ENCODE data around the gene PLCB1. TPM values are rescaled to one million over a fixed set of nuclear protein-coding genes. Genes with fewer than 3 reads are reported as not detected.

PLCB1 gene
- total RNA-seq, 1 donor = 35.4 TPM

DNA sequence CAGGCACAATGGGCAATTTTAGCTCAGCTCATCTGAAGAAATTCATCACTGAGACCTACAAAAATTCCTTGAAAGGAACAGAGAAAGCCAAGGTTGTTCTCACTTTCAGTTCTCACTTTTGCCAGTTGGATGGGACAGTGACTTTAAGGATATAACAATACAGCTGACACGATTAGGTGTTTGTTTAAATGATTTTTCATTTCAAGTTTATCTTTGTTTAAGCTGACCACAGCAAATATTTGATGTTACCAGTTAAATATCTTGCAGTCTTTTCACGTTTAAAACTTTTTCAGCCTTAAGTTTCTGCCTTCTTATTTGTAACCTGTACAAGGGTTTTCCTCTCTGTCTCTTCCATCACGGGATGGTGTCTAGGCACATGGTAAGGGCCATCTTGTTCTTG lies 93.6 kb downstream of the PLCB1 start:
- no peak for DNase-seq (ENCODE audit: low read depth)
- no peak overlapping the region for H3K4me3 ChIP-seq (ENCODE audit: low read depth, low read length)
- TF ChIP-seq, protein P1, sequence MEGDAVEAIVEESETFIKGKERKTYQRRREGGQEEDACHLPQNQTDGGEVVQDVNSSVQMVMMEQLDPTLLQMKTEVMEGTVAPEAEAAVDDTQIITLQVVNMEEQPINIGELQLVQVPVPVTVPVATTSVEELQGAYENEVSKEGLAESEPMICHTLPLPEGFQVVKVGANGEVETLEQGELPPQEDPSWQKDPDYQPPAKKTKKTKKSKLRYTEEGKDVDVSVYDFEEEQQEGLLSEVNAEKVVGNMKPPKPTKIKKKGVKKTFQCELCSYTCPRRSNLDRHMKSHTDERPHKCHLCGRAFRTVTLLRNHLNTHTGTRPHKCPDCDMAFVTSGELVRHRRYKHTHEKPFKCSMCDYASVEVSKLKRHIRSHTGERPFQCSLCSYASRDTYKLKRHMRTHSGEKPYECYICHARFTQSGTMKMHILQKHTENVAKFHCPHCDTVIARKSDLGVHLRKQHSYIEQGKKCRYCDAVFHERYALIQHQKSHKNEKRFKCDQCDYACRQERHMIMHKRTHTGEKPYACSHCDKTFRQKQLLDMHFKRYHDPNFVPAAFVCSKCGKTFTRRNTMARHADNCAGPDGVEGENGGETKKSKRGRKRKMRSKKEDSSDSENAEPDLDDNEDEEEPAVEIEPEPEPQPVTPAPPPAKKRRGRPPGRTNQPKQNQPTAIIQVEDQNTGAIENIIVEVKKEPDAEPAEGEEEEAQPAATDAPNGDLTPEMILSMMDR (IDR thresholded peaks at IDR 0.05; ENCODE audit: insufficient read depth, low read depth, low read length) = no peak

DNA sequence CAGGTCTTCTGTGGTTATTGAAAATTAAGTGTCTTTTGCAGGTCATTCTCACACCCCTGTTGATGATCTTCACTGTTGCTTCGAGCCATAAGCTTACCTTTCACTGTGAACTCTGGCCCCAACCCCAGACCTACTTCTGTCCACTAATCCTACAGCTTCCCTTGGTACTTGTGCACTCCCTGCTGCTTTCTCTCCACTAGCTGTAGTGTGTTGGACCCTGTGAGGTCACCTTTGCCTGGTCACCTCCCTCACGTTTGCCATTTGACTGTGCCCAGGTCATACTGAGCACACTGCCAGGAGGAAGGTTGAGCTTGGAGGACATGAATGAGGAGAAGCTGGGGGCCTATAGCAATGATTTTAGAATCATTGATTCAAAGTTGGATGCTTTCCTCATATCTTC lies 94.0 kb downstream of the PLCB1 start:
- no peak overlapping the region for H3K4me3 ChIP-seq (ENCODE audit: low read depth, low read length)
- DNase-seq (ENCODE audit: low read depth) = no peak
- TF ChIP-seq, protein P1 (IDR thresholded peaks at IDR 0.05; ENCODE audit: insufficient read depth, low read depth, low read length) = no peak

DNA sequence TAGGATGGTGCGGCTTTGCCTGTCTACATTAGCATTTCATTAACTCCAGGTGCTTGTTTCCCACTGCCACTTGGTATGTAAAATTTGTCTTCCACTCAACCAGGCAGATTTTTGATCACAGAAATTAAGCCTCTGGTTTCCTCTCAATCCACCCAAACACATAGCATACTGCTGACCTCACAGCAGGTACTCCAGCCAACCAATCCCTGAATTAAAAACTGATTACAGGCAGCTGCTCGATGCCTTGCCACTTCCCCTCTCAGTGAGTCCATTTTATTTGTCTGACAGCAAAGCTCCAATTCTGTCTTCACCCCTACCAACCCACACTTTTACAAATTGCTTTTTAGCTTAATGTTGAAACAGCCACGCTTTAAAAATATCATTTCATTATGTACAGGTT lies 95.2 kb downstream of the PLCB1 start:
- DNase-seq (ENCODE audit: low read depth) = no peak
- TF ChIP-seq, protein P1 (IDR thresholded peaks at IDR 0.05; ENCODE audit: insufficient read depth, low read depth, low read length) = no peak
- no peak overlapping the region for H3K4me3 ChIP-seq (ENCODE audit: low read depth, low read length)

DNA sequence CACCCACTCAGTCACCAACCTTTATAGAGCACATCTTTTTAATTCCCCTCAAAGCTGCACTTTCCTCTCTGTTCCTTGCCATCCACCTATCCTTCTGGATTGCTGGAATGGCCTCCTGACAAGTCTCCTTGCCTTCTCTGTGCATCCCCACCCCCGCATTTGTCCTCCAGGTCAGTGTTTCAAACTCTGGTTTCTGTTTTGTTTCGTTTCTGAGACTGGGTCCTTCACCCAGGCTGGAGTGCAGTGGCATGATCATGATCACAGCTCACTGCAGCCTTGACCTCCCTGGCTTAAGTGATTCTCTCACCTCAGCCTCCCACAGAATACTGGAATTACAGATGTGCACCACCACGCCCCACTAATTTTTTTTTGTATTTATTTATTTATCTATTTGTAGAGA lies 96.2 kb downstream of the PLCB1 start:
- TF ChIP-seq, protein P1 (IDR thresholded peaks at IDR 0.05; ENCODE audit: insufficient read depth, low read depth, low read length) = no peak
- no peak overlapping the region for H3K4me3 ChIP-seq (ENCODE audit: low read depth, low read length)
- DNase-seq (ENCODE audit: low read depth) = no peak

DNA sequence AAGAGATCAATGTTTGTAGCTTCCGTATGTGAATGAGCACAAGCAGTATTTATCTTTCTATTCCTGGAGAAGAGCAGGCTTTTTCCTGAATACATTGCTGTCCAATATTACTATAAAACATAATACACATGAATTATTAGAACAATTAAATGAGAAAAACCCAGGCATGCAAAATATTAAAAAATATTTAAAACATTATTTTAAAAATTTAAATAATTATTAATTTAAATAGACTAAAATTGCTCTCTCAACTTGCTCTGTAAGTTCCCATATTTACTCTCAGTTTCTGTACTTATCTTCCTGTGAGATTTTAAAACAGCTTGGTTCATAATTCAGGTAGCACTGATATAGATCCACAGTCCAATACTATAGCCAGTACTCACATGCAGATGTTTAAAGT lies 97.0 kb downstream of the PLCB1 start:
- H3K4me3 ChIP-seq (ENCODE audit: low read depth, low read length) = no peak overlapping the region
- no peak for DNase-seq (ENCODE audit: low read depth)
- TF ChIP-seq, protein P1 (IDR thresholded peaks at IDR 0.05; ENCODE audit: insufficient read depth, low read depth, low read length) = no peak

DNA sequence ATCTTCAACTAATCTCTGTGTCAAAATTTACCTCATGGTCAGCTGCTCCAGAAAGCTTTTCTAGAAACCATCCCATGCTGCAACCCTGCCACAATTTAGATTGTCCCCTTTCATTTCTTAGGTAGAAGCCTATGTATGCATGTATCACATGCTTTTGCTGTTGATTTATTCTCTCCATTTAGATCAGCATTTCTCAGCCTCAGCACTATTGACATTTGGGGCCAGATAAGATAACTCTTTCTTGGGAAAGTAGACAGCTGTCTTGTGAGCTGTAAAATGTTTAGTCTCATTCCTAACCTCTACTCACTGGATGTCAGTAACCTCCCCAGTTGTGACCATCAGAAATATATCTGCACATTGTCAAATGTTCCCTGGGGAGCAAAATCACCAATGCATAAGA lies 99.0 kb downstream of the PLCB1 start:
- TF ChIP-seq, protein P1 (IDR thresholded peaks at IDR 0.05; ENCODE audit: insufficient read depth, low read depth, low read length) = no peak
- DNase-seq (ENCODE audit: low read depth) = no peak
- no peak overlapping the region for H3K4me3 ChIP-seq (ENCODE audit: low read depth, low read length)

DNA sequence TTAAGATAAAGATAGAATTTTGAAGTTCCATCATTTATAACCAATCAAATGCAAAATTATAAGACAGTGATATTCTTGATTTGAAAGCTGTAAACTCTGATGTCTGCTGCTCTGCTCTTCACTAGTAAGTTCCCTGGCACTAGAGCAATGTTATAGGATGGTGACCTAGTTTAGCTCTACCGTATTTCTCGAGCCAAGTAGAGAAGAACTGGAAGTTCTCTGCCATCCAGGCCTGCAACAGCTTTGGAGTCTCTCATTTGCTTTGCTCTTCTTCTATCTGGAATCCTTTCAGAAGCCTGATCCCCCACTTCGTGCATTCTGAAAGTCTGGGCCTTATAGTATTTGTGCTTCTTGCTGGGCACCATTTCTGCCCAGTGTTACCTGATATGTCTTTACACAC lies 100.3 kb downstream of the PLCB1 start:
- no peak overlapping the region for H3K4me3 ChIP-seq (ENCODE audit: low read depth, low read length)
- no peak for DNase-seq (ENCODE audit: low read depth)
- TF ChIP-seq, protein P1 (IDR thresholded peaks at IDR 0.05; ENCODE audit: insufficient read depth, low read depth, low read length) = no peak

All from fibroblast of villous mesenchyme (primary cell).